IMR-90 (cell line): ENCODE data around the gene ATG3. TPM values are rescaled to one million over a fixed set of nuclear protein-coding genes. Genes with fewer than 3 reads are reported as not detected.

Experiments
- ATAC-seq: fragments of 200-7000 bp; cut with Tn5 transposase; 2 replicates; pipeline ENCODE4 v1.9.1; 2020; ENCODE audit warnings: low read depth, mild to moderate bottlenecking, moderate library complexity
- BruUV-seq: library from RNA; stranded (reverse); fragments of 400-500 nt; replicated peaks from 2 replicates; lab custom pipeline; 2021; lab: Mats Ljungman, UMichigan
- CTCF ChIA-PET: fragments of 300-600 bp; formaldehyde crosslinking; extraction: SDS; loops from one replicate; lab custom pipeline; 2021; ENCODE audit warnings: antibody characterized with exemption; lab: Yijun Ruan, JAX
- POLR2A ChIA-PET: fragments of 300-600 bp; sonication (Branson Sonifier 250); formaldehyde crosslinking; loops from one replicate; lab custom pipeline; 2022; ENCODE audit warnings: antibody characterized with exemption; ENCODE audit not compliant: unreplicated experiment; lab: Charles Lee
- DNase-seq: peaks from one replicate; pipeline ENCODE4 v3.0.0; 2013
- H2AFZ ChIP-seq: replicated peaks from 2 replicates; pipeline ENCODE3; 2013; ENCODE audit warnings: low read length, mild to moderate bottlenecking; ENCODE audit not compliant: poor library complexity
- H2AK5ac ChIP-seq: 2 replicates; pipeline ENCODE4 v1.6.1; 2013; ENCODE audit warnings: low read depth, low read length, inconsistent platforms
- H2AK9ac ChIP-seq: replicated peaks from 2 replicates; pipeline ENCODE3; 2013; ENCODE audit warnings: mild to moderate bottlenecking, low read depth, low read length, moderate library complexity; ENCODE audit not compliant: poor library complexity
- H2BK120ac ChIP-seq: 2 replicates; pipeline ENCODE4 v1.6.1; 2013; ENCODE audit warnings: low read depth, low read length, inconsistent platforms
- H2BK15ac ChIP-seq: 3 replicates; pipeline ENCODE4 v1.6.1; 2013; ENCODE audit warnings: low read depth, low read length, inconsistent platforms
- H2BK20ac ChIP-seq: 2 replicates; pipeline ENCODE4 v1.6.1; 2013; ENCODE audit warnings: low read depth, mild to moderate bottlenecking, inconsistent platforms, low read length, moderate library complexity
- H2BK5ac ChIP-seq: 2 replicates; pipeline ENCODE4 v1.6.1; 2013; ENCODE audit warnings: mild to moderate bottlenecking, low read depth, low read length, inconsistent platforms; ENCODE audit not compliant: poor library complexity, severe bottlenecking
- H3K14ac ChIP-seq: replicated peaks from 2 replicates; pipeline ENCODE4 v1.6.1; 2013; ENCODE audit warnings: low read depth, low read length, inconsistent platforms
- H3K18ac ChIP-seq: 2 replicates; pipeline ENCODE4 v1.6.1; 2013; ENCODE audit warnings: low read depth, low read length, control low read depth
- H3K23ac ChIP-seq: 2 replicates; pipeline ENCODE4 v1.6.1; 2013; ENCODE audit warnings: low read depth, low read length, inconsistent platforms
- H3K27ac ChIP-seq: 2 replicates; pipeline ENCODE4 v1.5.1; 2013; ENCODE audit warnings: mild to moderate bottlenecking, control low read depth, low read length; ENCODE audit not compliant: insufficient read depth
- H3K27me3 ChIP-seq: 2 replicates; pipeline ENCODE4 v1.6.1; 2013; ENCODE audit warnings: low read length; ENCODE audit not compliant: control insufficient read depth, insufficient read depth
- H3K36me3 ChIP-seq: 2 replicates; pipeline ENCODE4 v1.6.1; 2013; ENCODE audit warnings: low read length, mixed read lengths; ENCODE audit not compliant: control insufficient read depth, insufficient read depth
- H3K4ac ChIP-seq: 2 replicates; pipeline ENCODE4 v1.6.1; 2013; ENCODE audit warnings: low read depth, low read length, inconsistent platforms
- H3K4me1 ChIP-seq: 2 replicates; pipeline ENCODE4 v1.6.1; 2013; ENCODE audit warnings: low read length, mixed read lengths; ENCODE audit not compliant: control insufficient read depth, insufficient read depth
- H3K4me2 ChIP-seq: 2 replicates; pipeline ENCODE4 v1.6.1; 2013; ENCODE audit warnings: low read depth, mild to moderate bottlenecking, control low read depth, low read length, moderate library complexity
- H3K4me3 ChIP-seq: 2 replicates; pipeline ENCODE4 v1.5.1; 2013; ENCODE audit warnings: low read depth, mild to moderate bottlenecking, control low read depth, low read length, moderate library complexity; ENCODE audit not compliant: insufficient read depth
- H3K56ac ChIP-seq: 2 replicates; pipeline ENCODE4 v1.6.1; 2013; ENCODE audit warnings: low read length, inconsistent platforms; ENCODE audit not compliant: insufficient read depth; ENCODE audit errors: extremely low read depth
- H3K79me1 ChIP-seq, 2 experiments: 2 replicates each; pipeline ENCODE4 v1.6.1; 2013; ENCODE audit warnings: low read length in 2 of 2, inconsistent platforms in 1 of 2, low read depth in 1 of 2
- H3K9ac ChIP-seq: 2 replicates; pipeline ENCODE4 v1.6.1; 2013; ENCODE audit warnings: low read depth, low read length, control low read depth
- H3K9me1 ChIP-seq: 2 replicates; pipeline ENCODE4 v1.6.1; 2013; ENCODE audit warnings: low read length, inconsistent platforms; ENCODE audit not compliant: insufficient read depth
- H3K9me3 ChIP-seq: 2 replicates; pipeline ENCODE4 v1.6.1; 2013; ENCODE audit warnings: low read length; ENCODE audit not compliant: control insufficient read depth, insufficient read depth
- H4K20me1 ChIP-seq: 2 replicates; pipeline ENCODE4 v1.6.1; 2013; ENCODE audit warnings: low read length, inconsistent platforms; ENCODE audit not compliant: insufficient read depth
- H4K5ac ChIP-seq: 2 replicates; pipeline ENCODE4 v1.6.1; 2013; ENCODE audit warnings: mild to moderate bottlenecking, low read depth, low read length, control low read depth
- H4K8ac ChIP-seq, 2 experiments: 2 replicates each; pipeline ENCODE4 v1.6.1; 2013; ENCODE audit warnings: low read depth in 2 of 2, low read length in 2 of 2, control low read depth in 1 of 2, inconsistent platforms in 1 of 2
- H4K91ac ChIP-seq: 2 replicates; pipeline ENCODE4 v1.6.1; 2013; ENCODE audit warnings: low read depth, low read length, inconsistent platforms; ENCODE audit not compliant: insufficient read depth
- MAFK ChIP-seq: IDR thresholded peaks from 2 replicates; pipeline ENCODE4 v1.6.1; 2012; ENCODE audit warnings: low read depth, low read length, improper control_type of control experiment
- RCOR1 ChIP-seq: IDR thresholded peaks from 2 replicates; pipeline ENCODE4 v1.6.1; 2012; ENCODE audit warnings: mild to moderate bottlenecking, low read length, improper control_type of control experiment; ENCODE audit not compliant: insufficient replicate concordance
- WGBS, 2 experiments: methylation state at CpG; one replicate each; pipeline versions ENCODE4 v1.1.5 to v1.1.7; 2013; ENCODE audit warnings: missing lambda C conversion rate in 2 of 2; ENCODE audit not compliant: insufficient read length in 1 of 2; ENCODE audit errors: extremely low coverage in 2 of 2; 5-methylcytosine and 5-hydroxymethylcytosine counted together
- dilution Hi-C: fragments of 300-500 bp; cut with HindIII; formaldehyde crosslinking; loops from one replicate; pipeline ENCODE4 v1.14.3; 2018; ENCODE audit warnings: low sequenced_read_pairs; ENCODE audit not compliant: unreplicated experiment
- in situ Hi-C: fragments of 300-500 bp; cut with MboI; formaldehyde crosslinking; loops from 3 replicates; pipeline ENCODE4 v1.14.3; 2019; ENCODE audit warnings: low sequenced_read_pairs, inconsistent platforms, mixed read lengths
- intact Hi-C: fragments of 100-400 bp; cut with micrococcal nuclease; formaldehyde crosslinking; loops from 2 replicates; pipeline ENCODE4 v1.10.0; 2022
- polyA plus RNA-seq, 3 experiments: library from polyadenylated mRNA; depleted of rRNA; stranded (reverse); fragments of >200 nt; gene quantifications; 2 replicates each; pipeline ENCODE4 v1.2.3, GENCODE V29; 2012; ENCODE audit warnings: low replicate concordance in 1 of 3
- total RNA-seq: library from RNA; depleted of rRNA; stranded (reverse); fragments of >200 nt; gene quantifications from 2 replicates; pipeline ENCODE4 v1.2.3, GENCODE V29; 2012

The ATG3 gene
- total and polyA plus RNA-seq, 2 of the 4 experiments (the other 2 are of a cell fraction), result 30.8 to 31.7 TPM

DNA sequence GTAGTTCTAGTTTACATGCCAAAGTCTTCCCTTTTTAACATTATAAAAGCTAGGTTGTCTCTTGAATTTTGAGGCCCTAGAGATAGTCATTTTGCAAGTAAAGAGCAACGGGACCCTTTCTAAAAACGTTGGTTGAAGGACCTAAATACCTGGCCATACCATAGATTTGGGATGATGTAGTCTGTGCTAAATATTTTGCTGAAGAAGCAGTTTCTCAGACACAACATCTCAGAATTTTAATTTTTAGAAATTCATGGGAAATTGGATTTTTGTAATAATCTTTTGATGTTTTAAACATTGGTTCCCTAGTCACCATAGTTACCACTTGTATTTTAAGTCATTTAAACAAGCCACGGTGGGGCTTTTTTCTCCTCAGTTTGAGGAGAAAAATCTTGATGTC, 21.3 kb upstream of the ATG3 start:
- Histone ChIP-seq H2AFZ (no peak overlapping the region), H3K9me1 (no peaks in the 10 kb centered on the region; the same call in 1 of the 2 replicates), H2BK15ac (no peak overlapping the region), H2AK5ac (no peak overlapping the region), H4K5ac (no peak overlapping the region), H4K91ac (no peak overlapping the region), H3K14ac (no peak overlapping the region), H2BK20ac (no peak overlapping the region), H3K56ac (no peak overlapping the region), H4K20me1 (no peaks in the 10 kb centered on the region), H3K4me2 (no peak overlapping the region), H3K27ac (no peak overlapping the region), H3K27me3 (no peaks in the 10 kb centered on the region), H2BK120ac (no peak overlapping the region), H3K18ac (no peak overlapping the region), H3K4me3 (no peak overlapping the region), H3K9ac (no peak overlapping the region), H2AK9ac (no peak overlapping the region), H2BK5ac (no peak overlapping the region), H4K8ac (no peak overlapping the region; a peak in 1 of 4 replicates), H3K4ac (no peak overlapping the region), H3K79me1 (no peaks in the 10 kb centered on the region), H3K36me3 (peaks cover 10% of the 10 kb centered on the region), H3K9me3 (no peaks in the 10 kb centered on the region), H3K4me1 (peaks cover 4% of the 10 kb centered on the region), H3K23ac (no peak overlapping the region)
- WGBS, 2 experiments, result no CpG with 5 or more reads among the region's 3 CpGs
- CTCF ChIA-PET, result interaction anchor here (0.5 to 2.8 kb wide), 5 partner anchors 24 to 381 kb away, joined by 3 to 15 read pairs (median 4); partner anchors contain the start of gene CCDC80
- TF ChIP-seq MAFK (peak; percentile 81), RCOR1 (no peak)
- POLR2A ChIA-PET, result interaction anchor here (1.6 kb wide), 1 partner anchor 55 kb away, joined by 4 read pairs; no protein-coding TSS in a partner anchor
- intact Hi-C loops (loop anchor here (2.0 to 10.0 kb wide), 3 partner anchors 58 to 704 kb away; partner anchors contain the start of gene CCDC80), dilution Hi-C loops (loop anchor here (25.0 kb wide), 1 partner anchor 404 kb away; the partner anchor contains the start of genes CD200R1 and GTPBP8), in situ Hi-C loops (loop anchor here (5.0 to 10.0 kb wide), 2 partner anchors 59 to 402 kb away; partner anchors contain the start of gene CCDC80)
- BruUV-seq, result TSS peak; percentile 83
- ATAC-seq, result no peak
- DNase-seq, result no peak
